ENCODE measurements around the gene SPTBN1.
A peak's percentile ranks its signal among the peaks of the same experiment; 100 is the strongest.

The SPTBN1 gene

DNA sequence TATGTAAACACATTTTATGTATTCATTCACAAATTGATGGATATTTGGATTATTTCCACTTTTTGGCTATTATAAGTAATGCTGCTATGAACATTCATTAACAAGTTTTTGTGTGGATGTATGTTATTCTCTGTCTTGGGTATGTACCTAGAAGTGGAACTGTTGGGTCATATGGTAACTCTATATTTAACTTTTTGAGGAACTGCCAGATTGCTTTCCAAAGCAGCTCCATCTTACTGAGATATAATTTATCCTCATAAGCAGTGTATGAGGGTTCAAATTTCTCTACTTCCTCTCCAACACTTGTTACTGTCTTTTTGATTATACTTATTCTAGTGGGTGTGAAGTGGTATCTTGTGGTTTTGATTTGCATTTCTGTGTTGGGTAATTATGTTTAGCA, 260.2 kb downstream of the SPTBN1 start:
- no peak overlapping the region for H3K4me3 ChIP-seq (ENCODE audit: control insufficient read depth, low read depth, low read length)
- TF ChIP-seq, protein P1, sequence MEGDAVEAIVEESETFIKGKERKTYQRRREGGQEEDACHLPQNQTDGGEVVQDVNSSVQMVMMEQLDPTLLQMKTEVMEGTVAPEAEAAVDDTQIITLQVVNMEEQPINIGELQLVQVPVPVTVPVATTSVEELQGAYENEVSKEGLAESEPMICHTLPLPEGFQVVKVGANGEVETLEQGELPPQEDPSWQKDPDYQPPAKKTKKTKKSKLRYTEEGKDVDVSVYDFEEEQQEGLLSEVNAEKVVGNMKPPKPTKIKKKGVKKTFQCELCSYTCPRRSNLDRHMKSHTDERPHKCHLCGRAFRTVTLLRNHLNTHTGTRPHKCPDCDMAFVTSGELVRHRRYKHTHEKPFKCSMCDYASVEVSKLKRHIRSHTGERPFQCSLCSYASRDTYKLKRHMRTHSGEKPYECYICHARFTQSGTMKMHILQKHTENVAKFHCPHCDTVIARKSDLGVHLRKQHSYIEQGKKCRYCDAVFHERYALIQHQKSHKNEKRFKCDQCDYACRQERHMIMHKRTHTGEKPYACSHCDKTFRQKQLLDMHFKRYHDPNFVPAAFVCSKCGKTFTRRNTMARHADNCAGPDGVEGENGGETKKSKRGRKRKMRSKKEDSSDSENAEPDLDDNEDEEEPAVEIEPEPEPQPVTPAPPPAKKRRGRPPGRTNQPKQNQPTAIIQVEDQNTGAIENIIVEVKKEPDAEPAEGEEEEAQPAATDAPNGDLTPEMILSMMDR (conservative IDR thresholded peaks at IDR 0.05; ENCODE audit: control insufficient read depth, insufficient read depth, low read depth, low read length), result no peak

DNA sequence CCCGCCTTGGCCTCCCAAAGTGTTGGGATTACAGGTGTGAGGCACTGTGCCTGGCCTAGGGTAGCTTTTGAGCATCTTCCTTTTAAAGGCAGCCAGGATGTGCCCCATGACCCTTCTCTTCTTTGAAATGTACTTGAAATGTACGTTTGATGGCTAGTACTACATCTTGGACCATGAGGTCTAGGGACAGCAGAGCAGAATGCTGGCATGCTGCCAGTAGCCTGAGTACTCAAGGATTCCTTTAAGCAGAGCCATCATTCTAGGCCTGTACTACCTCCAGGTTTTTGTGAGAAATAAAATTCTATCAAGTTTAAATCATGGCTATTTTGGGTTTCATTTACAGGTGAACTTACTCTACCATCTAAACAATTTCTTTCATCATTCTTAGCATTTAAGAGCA, 264.4 kb downstream of the SPTBN1 start:
- TF ChIP-seq, protein P1 (conservative IDR thresholded peaks at IDR 0.05; ENCODE audit: control insufficient read depth, insufficient read depth, low read depth, low read length), result no peak
- peak; percentile 10 for DNase-seq (ENCODE audit: low read depth)
- H3K4me3 ChIP-seq (ENCODE audit: control insufficient read depth, low read depth, low read length), result no peak overlapping the region

More for the DNA sequence above, 260.2 kb downstream of the SPTBN1 start:
- DNase-seq (ENCODE audit: low read depth), result no peak
